MM.1S (cell line): ENCODE measurements around the gene ZMYM1.

Source experiments
- DNase-seq: peaks from one replicate; pipeline ENCODE4 v3.0.0-alpha.2; 2015
- H2AFZ ChIP-seq: fragments of 300-600 bp; sonication (generic); 2 replicates; pipeline ENCODE4 v1.6.0; 2016; ENCODE audit warnings: antibody characterized with exemption, low read length
- H3F3A ChIP-seq: fragments of 300-600 bp; sonication (generic); 2 replicates; pipeline ENCODE4 v1.6.1; 2016; ENCODE audit warnings: mild to moderate bottlenecking, antibody characterized with exemption, low read length, moderate library complexity, mixed read lengths; ENCODE audit not compliant: insufficient read depth
- H3K27ac ChIP-seq: fragments of 300-600 bp; sonication (generic); 2 replicates; pipeline ENCODE4 v1.5.1; 2016; ENCODE audit warnings: mild to moderate bottlenecking, low read length
- H3K27me3 ChIP-seq: fragments of 300-600 bp; sonication (generic); replicated peaks from 2 replicates; pipeline ENCODE4 v1.6.0; 2016; ENCODE audit warnings: low read length; ENCODE audit not compliant: insufficient read depth
- H3K36me3 ChIP-seq: fragments of 300-600 bp; sonication (generic); replicated peaks from 2 replicates; pipeline ENCODE4 v1.6.1; 2016; ENCODE audit warnings: mild to moderate bottlenecking, low read length, mixed read lengths; ENCODE audit not compliant: insufficient read depth
- H3K4me1 ChIP-seq: fragments of 300-600 bp; sonication (generic); 2 replicates; pipeline ENCODE4 v1.6.1; 2016; ENCODE audit warnings: low read length, mixed read lengths
- H3K4me2 ChIP-seq: fragments of 300-600 bp; sonication (generic); 2 replicates; pipeline ENCODE4 v1.6.0; 2016; ENCODE audit warnings: low read depth, low read length
- H3K4me3 ChIP-seq: fragments of 300-600 bp; sonication (generic); 2 replicates; pipeline ENCODE4 v1.5.1; 2016; ENCODE audit warnings: low read length, mixed read lengths
- H3K79me2 ChIP-seq: fragments of 300-600 bp; sonication (generic); 2 replicates; pipeline ENCODE4 v1.6.1; 2016; ENCODE audit warnings: mixed run types, low read length, mixed read lengths
- H3K9ac ChIP-seq: fragments of 300-600 bp; sonication (generic); 2 replicates; pipeline ENCODE4 v1.6.1; 2016; ENCODE audit warnings: low read length, mixed read lengths
- H3K9me2 ChIP-seq: fragments of 300-600 bp; sonication (generic); replicated peaks from 2 replicates; pipeline ENCODE4 v1.6.1; 2016; ENCODE audit warnings: mild to moderate bottlenecking, low read length, mixed read lengths; ENCODE audit not compliant: insufficient read depth
- H3K9me3 ChIP-seq: fragments of 300-600 bp; sonication (generic); replicated peaks from 2 replicates; pipeline ENCODE4 v1.6.1; 2016; ENCODE audit warnings: mild to moderate bottlenecking, low read length, mixed read lengths; ENCODE audit not compliant: insufficient read depth
- H4K20me1 ChIP-seq: fragments of 300-600 bp; sonication (generic); 2 replicates; pipeline ENCODE4 v1.6.1; 2016; ENCODE audit warnings: mild to moderate bottlenecking, low read length, moderate library complexity, mixed read lengths; ENCODE audit not compliant: insufficient read depth
- EZH2 ChIP-seq: fragments of 300-600 bp; sonication (generic); optimal IDR thresholded peaks from 2 replicates; pipeline ENCODE3; 2017; ENCODE audit warnings: low read depth, mild to moderate bottlenecking, antibody characterized with exemption, low read length, mixed read lengths
- EZH2phosphoT487 ChIP-seq: fragments of 300-600 bp; sonication (generic); IDR thresholded peaks from 2 replicates; pipeline ENCODE4 v1.6.1; 2018; ENCODE audit warnings: antibody characterized with exemption, low read length
- TF ChIP-seq, protein P1 (sequence below): fragments of 300-600 bp; sonication (generic); IDR thresholded peaks from 2 replicates; pipeline ENCODE4 v1.5.1; 2016; ENCODE audit warnings: antibody characterized with exemption, low read length, mixed read lengths

The ZMYM1 gene

DNA sequence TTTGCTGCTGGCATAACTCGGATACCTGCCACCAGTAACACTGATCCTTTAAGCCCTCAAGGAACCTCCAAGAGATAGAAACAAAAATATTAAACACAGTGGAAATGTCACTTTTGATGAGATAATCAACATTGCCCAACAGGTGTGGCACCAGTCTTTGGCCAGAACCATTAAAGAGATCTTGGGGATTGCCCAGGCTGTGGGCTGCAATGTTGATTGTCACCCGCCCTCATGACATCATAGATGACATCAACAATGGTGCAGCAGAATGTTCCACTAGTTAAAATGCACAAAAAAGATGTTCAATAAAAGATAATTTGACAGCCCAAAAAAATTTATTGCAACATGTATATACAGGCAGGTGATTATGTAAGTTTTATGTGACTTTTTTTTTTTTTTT lies 20.2 kb upstream of the ZMYM1 start:
- Histone ChIP-seq H4K20me1 (no peaks in the 10 kb centered on the region), H3K9me2 (no peaks in the 10 kb centered on the region), H3F3A (no peaks in the 10 kb centered on the region), H3K4me3 (no peak overlapping the region), H3K79me2 (no peaks in the 10 kb centered on the region), H3K9me3 (no peaks in the 10 kb centered on the region), H3K36me3 (no peaks in the 10 kb centered on the region), H3K27me3 (no peaks in the 10 kb centered on the region), H2AFZ (no peak overlapping the region), H3K4me2 (no peak overlapping the region), H3K4me1 (no peaks in the 10 kb centered on the region), H3K27ac (no peak overlapping the region), H3K9ac (no peak overlapping the region)
- TF ChIP-seq, protein P1, sequence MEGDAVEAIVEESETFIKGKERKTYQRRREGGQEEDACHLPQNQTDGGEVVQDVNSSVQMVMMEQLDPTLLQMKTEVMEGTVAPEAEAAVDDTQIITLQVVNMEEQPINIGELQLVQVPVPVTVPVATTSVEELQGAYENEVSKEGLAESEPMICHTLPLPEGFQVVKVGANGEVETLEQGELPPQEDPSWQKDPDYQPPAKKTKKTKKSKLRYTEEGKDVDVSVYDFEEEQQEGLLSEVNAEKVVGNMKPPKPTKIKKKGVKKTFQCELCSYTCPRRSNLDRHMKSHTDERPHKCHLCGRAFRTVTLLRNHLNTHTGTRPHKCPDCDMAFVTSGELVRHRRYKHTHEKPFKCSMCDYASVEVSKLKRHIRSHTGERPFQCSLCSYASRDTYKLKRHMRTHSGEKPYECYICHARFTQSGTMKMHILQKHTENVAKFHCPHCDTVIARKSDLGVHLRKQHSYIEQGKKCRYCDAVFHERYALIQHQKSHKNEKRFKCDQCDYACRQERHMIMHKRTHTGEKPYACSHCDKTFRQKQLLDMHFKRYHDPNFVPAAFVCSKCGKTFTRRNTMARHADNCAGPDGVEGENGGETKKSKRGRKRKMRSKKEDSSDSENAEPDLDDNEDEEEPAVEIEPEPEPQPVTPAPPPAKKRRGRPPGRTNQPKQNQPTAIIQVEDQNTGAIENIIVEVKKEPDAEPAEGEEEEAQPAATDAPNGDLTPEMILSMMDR: no peak
- TF ChIP-seq EZH2phosphoT487: no peak
- DNase-seq: no peak

DNA sequence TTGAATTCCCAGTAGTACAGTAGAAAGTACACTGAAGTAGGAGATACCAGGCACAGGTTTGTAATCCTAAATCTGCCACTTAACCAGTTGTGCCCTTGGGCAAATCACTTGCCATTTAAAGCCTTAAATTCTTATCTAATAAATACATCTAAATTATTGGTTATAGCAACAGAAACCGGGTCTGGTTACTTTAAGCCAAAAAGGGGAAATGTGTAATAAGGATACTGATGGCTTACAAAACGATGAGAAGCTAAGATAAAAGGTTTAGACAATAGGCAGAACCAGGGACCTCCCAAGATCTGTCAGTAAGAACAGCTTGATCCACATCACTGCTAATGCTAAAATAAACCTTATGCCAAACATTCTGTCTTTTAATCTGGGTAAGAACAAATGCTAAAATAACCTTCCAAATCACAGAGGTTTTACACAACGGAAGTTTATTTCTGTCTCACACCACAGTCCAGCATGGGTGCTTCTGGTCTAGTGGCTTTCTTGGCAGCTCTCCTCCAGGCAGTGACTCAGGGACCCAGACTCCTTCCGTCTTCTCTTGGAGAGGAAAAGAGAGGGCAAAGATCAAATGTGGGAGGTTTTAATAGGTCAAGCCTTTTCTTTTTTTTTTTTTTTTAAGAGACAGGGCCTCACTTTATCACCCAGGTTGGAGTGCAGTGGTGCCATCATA lies 16.5 kb upstream of the ZMYM1 start:
- no peaks in the 10 kb centered on the region for H3K9me2 ChIP-seq
- no peaks in the 10 kb centered on the region for H3K79me2 ChIP-seq
- no peaks in the 10 kb centered on the region for H3K4me1 ChIP-seq
- DNase-seq: no peak
- H3K27me3 ChIP-seq: no peaks in the 10 kb centered on the region
- H2AFZ ChIP-seq: no peak overlapping the region
- no peak overlapping the region for H3K27ac ChIP-seq
- no peaks in the 10 kb centered on the region for H3K36me3 ChIP-seq
- H3F3A ChIP-seq: no peaks in the 10 kb centered on the region
- TF ChIP-seq, protein P1: no peak
- TF ChIP-seq EZH2: no peak
- no peak for TF ChIP-seq EZH2phosphoT487
- H3K9me3 ChIP-seq: no peaks in the 10 kb centered on the region
- H3K4me2 ChIP-seq: no peak overlapping the region
- no peak overlapping the region for H3K4me3 ChIP-seq
- no peak overlapping the region for H3K9ac ChIP-seq
- H4K20me1 ChIP-seq: no peaks in the 10 kb centered on the region

DNA sequence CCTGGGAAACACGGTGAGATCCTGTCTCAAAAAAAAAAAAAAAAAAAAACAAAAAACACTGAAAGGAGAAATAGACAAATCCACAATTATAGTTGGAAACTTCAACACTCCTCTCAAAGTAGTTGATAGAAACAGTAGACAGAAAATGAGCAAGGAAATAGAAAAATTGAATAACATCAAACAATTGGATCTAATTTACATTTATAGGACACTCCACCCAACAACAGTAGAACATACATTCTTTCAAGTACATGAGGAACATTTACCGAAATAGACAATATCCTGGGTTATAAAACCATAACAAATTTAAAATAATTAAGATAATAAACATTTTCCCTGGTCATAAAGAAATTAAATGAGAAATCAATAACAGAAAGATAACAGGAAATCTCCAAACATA lies 14.9 kb upstream of the ZMYM1 start:
- no peak overlapping the region for H3K27ac ChIP-seq
- no peak for TF ChIP-seq EZH2phosphoT487
- no peak for TF ChIP-seq EZH2
- TF ChIP-seq, protein P1: no peak
- DNase-seq: no peak
- no peaks in the 10 kb centered on the region for H3K27me3 ChIP-seq
- no peak overlapping the region for H3K9ac ChIP-seq
- no peak overlapping the region for H3K4me2 ChIP-seq
- H3F3A ChIP-seq: no peaks in the 10 kb centered on the region
- H3K9me3 ChIP-seq: no peaks in the 10 kb centered on the region
- H4K20me1 ChIP-seq: no peaks in the 10 kb centered on the region
- no peaks in the 10 kb centered on the region for H3K4me1 ChIP-seq
- no peaks in the 10 kb centered on the region for H3K36me3 ChIP-seq
- no peaks in the 10 kb centered on the region for H3K79me2 ChIP-seq
- no peak overlapping the region for H3K4me3 ChIP-seq
- no peak overlapping the region for H2AFZ ChIP-seq
- H3K9me2 ChIP-seq: no peaks in the 10 kb centered on the region
